T-helper 1 cell (primary cell): ENCODE data around the gene LDLRAD3.

ENCODE experiments used
- DNase-seq, 5 donors: peaks; one replicate each; pipeline ENCODE4 v3.0.0-alpha.2; 2012 to 2020

LDLRAD3 gene

GRCh38 chr11:36051235-36052144 lies 107.6 kb downstream of the LDLRAD3 start:
- peak in 1 of 5 donors; percentile 2 for DNase-seq

DNA sequence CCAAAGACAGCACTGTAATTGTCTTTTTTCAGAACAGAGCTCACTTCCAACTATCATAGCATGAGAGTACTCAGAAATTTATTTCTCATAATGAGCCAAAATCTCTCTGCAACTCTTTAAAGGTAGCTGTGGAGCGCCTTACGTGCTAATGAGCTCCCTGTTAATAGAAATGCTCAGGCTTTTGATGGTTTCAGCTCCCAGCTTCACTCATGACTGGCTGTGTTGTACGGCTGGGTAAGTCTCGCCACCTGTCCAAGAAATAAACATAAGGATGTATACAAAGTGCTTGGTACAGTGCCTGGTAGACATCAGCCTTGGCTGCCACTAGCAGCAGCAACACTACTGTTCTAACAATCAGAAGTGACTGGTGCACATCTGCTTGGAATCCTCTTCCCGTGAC lies 109.4 kb downstream of the LDLRAD3 start:
- no peak for DNase-seq

- DNase-seq: no peak
Measured at GRCh38 chr11:36053862-36054261, 110.0 kb downstream of the LDLRAD3 start.

DNA sequence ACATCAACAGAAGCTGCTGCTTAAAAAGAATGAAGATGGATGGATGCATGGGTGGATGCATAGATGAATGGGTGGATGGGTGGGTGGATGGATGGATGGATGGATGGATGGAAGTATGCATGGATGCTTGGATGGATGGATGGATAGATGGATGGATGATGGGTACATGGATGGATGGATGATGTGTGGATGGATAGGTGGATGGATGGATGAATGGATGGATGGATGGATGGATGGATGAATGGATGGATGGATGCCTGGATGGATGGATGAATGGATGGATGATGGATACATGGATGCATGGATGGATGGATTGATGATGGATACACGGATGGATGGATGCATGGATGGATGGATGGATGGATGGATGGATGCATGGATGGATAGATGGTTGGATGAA lies 110.8 kb downstream of the LDLRAD3 start:
- DNase-seq: no peak

DNA sequence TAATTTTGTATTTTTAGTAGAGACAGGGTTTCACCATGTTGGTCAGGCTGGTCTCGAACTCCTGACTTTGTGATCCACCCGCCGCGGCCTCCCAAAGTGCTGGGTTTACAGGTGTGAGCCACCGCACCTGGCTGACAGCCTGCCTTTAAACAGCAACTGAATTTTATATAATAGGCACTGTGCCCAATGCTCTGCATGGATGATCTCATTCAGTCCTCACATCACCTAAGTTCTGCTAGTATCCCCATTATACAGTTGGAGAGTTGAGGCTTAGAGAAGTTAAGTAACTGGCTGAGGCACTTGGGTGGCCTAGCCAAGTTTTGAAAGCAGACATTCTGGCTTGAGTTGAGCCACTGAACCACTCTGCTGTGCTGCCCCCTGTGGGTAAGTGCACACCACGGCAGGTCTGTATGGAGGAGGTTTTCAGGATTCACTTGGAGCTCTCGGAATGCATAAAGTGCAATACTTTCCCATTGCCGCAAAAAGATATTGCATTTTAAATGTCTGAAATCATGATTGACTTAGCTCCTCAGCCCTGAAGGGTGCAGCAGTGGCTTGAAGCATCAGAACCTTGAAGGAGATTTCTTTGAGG lies 112.4 kb downstream of the LDLRAD3 start:
- no peak for DNase-seq

GRCh38 chr11:36057379-36058042 lies 113.6 kb downstream of the LDLRAD3 start:
- DNase-seq: no peak

GRCh38 chr11:36059660-36060059 lies 115.8 kb downstream of the LDLRAD3 start:
- no peak for DNase-seq

GRCh38 chr11:36060926-36061325 lies 117.1 kb downstream of the LDLRAD3 start:
- no peak for DNase-seq

DNA sequence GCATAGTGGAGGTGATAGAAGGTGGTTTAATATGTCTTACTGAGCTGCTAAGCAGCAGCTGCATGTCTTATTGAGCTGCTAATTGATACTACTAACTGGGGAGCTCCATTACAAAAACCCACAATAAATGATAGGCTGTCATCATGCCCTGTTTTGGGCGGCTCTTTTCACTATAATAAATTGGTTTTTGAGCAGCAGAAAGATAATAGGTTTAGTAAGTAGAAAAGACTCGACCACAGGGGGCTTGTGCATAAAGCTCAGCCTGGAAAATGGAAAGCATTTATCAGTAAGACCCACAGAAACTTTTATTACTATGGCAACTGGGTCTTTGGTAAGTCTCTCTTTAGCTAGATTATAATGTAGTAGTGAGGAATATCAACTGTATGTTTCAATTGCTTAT lies 117.6 kb downstream of the LDLRAD3 start:
- DNase-seq: no peak

DNA sequence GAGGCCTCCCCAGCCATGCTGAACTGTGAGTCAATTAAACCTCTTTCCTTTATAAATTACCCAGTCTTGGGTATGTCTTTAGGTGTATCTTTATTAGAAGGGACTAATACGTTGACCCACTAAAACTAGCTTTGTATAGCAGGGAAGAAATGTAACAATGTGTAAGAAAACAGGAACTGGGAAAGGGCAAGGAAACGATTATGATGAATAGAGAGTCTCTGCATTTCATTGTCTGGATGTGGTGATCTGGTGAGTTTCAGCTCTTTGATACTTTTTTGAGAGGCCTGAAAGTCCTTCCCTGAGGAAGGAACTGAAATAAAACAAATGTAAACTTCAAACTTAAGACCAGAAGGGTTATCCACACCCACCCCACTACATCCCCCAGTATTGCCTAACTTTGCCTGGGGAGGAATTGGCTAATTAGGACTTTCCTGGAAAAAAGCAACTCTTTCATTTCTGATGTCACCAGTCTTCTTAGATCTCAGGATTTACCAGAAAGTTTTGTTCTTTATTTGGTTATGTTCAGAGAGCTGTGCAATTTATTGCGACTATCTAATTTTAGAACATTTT lies 119.0 kb downstream of the LDLRAD3 start:
- no peak for DNase-seq

- DNase-seq: no peak
Measured at GRCh38 chr11:36065436-36065835, 121.6 kb downstream of the LDLRAD3 start.

- no peak for DNase-seq
Measured at GRCh38 chr11:36066891-36067290, 123.0 kb downstream of the LDLRAD3 start.

DNA sequence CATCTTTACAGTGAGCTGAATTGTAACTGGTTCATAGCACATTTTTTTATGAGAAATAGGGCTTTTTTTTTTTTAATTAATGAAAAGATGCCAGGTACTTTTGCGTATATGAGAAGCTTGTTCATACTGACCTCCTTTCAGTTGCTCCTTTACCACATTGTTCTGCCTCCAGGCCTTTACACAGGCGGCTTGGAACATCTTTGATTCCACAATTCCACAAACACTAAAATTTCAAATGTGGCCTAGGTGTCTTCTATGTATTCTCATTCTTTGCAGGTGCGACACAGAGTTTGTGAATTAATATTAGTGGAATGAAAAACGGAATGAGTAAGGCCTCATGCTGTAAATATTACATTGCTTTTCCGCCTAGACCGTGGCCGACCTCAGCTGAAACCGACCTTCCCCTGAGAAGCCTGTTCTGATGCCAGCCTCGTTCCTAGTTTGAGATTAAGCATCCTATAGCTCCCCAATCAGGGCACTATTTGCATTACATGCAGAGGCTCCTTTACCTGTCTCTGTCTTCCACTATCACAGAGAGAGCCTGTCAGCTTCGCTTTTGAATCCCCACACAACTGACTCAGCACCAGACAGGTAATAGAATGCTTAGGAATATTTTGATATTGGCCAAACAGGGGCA lies 125.8 kb downstream of the LDLRAD3 start:
- no peak for DNase-seq

GRCh38 chr11:36070213-36070953 lies 126.5 kb downstream of the LDLRAD3 start:
- DNase-seq: no peak

DNA sequence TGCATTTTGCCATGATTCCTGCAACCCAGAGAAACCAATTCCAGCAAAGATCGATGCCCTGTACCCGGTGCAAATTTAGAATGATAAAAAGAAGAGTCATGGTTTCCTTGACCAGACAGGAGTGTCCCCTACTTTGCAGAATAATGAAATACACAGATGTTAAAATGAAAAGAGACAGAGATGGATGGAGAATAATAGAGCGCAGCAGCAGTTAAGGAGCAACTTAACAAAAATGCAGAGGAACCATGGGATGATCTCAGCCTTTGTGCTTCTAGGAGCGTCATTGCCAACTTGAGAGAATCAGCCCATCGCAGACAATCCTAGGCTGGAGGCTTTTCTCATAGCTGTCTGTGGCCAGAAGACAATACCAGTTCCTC lies 127.1 kb downstream of the LDLRAD3 start:
- no peak for DNase-seq

GRCh38 chr11:36071917-36072500 lies 128.1 kb downstream of the LDLRAD3 start:
- no peak for DNase-seq

GRCh38 chr11:36073411-36074203 lies 129.7 kb downstream of the LDLRAD3 start:
- DNase-seq: no peak

- no peak for DNase-seq
Measured at GRCh38 chr11:36074941-36075431, 131.1 kb downstream of the LDLRAD3 start.

- no peak for DNase-seq
Measured at GRCh38 chr11:36077368-36077767, 133.5 kb downstream of the LDLRAD3 start.

GRCh38 chr11:36077886-36078685 lies 134.2 kb downstream of the LDLRAD3 start:
- DNase-seq: no peak
